Measurements from ENCODE around the gene MX2. TPM values are rescaled to one million over a fixed set of nuclear protein-coding genes. Genes with fewer than 3 reads are reported as not detected.

Gene MX2
- total and polyA plus RNA-seq, 2 of the 4 experiments (the other 2 are of a cell fraction): 0.53 to 0.54 TPM

GRCh38 chr21:41403331-41403730 is 41.5 kb downstream of the MX2 start:
- Histone ChIP-seq H4K20me1 (ENCODE audit: insufficient read depth, low read length) (no peaks in the 10 kb centered on the region), H2BK5ac (ENCODE audit: low read depth, low read length, poor library complexity, severe bottlenecking) (no peak overlapping the region), H4K91ac (ENCODE audit: insufficient read depth, low read depth, low read length) (no peak overlapping the region), H4K8ac (ENCODE audit: low read depth in 2 of 2, low read length in 2 of 2) (no peak overlapping the region), H3K14ac (replicated peaks; ENCODE audit: low read depth, low read length) (no peak overlapping the region), H4K5ac (ENCODE audit: low read depth, low read length) (no peak overlapping the region), H2BK15ac (ENCODE audit: low read depth, low read length) (no peak overlapping the region), H3K4me3 (ENCODE audit: insufficient read depth, low read depth, low read length) (no peak overlapping the region), H2AK5ac (ENCODE audit: low read depth, low read length) (no peak overlapping the region), H3K27me3 (ENCODE audit: control insufficient read depth, insufficient read depth, low read length) (peaks cover 1% of the 10 kb centered on the region; the same call in 1 of the 2 replicates), H2BK120ac (ENCODE audit: low read depth, low read length) (no peak overlapping the region), H3K9me3 (ENCODE audit: control insufficient read depth, insufficient read depth, low read length) (no peaks in the 10 kb centered on the region), H3K18ac (ENCODE audit: low read depth, low read length) (no peak overlapping the region), H3K9ac (ENCODE audit: low read depth, low read length) (no peak overlapping the region), H2AFZ (replicated peaks; ENCODE audit: low read length, poor library complexity) (no peak overlapping the region), H3K4me1 (ENCODE audit: control insufficient read depth, insufficient read depth, low read length) (no peaks in the 10 kb centered on the region), H2AK9ac (replicated peaks; ENCODE audit: low read depth, low read length, poor library complexity) (no peak overlapping the region), H3K4ac (ENCODE audit: low read depth, low read length) (no peak overlapping the region), H3K4me2 (ENCODE audit: low read depth, low read length) (no peak overlapping the region), H3K36me3 (ENCODE audit: control insufficient read depth, insufficient read depth, low read length) (no peaks in the 10 kb centered on the region), H3K27ac (ENCODE audit: insufficient read depth, low read length) (no peak overlapping the region), H3K9me1 (ENCODE audit: insufficient read depth, low read length) (no peaks in the 10 kb centered on the region), H3K79me1 (ENCODE audit: low read depth in 1 of 2, low read length in 2 of 2) (no peaks in the 10 kb centered on the region), H2BK20ac (ENCODE audit: low read depth, low read length) (no peak overlapping the region), H3K23ac (ENCODE audit: low read depth, low read length) (no peak overlapping the region), H3K56ac (ENCODE audit: extremely low read depth, insufficient read depth, low read length) (no peak overlapping the region)
- BruUV-seq (replicated peaks): no TSS peak
- TF ChIP-seq CEBPB (IDR thresholded peaks at IDR 0.05; ENCODE audit: low read depth, low read length): no peak
- no peak for TF ChIP-seq RFX5 (IDR thresholded peaks at IDR 0.05; ENCODE audit: low read depth, low read length)
- no peak for TF ChIP-seq RCOR1 (IDR thresholded peaks at IDR 0.05; ENCODE audit: insufficient replicate concordance, low read length)
- TF ChIP-seq BHLHE40 (IDR thresholded peaks at IDR 0.05; ENCODE audit: low read depth, low read length): no peak
- TF ChIP-seq, protein P1, sequence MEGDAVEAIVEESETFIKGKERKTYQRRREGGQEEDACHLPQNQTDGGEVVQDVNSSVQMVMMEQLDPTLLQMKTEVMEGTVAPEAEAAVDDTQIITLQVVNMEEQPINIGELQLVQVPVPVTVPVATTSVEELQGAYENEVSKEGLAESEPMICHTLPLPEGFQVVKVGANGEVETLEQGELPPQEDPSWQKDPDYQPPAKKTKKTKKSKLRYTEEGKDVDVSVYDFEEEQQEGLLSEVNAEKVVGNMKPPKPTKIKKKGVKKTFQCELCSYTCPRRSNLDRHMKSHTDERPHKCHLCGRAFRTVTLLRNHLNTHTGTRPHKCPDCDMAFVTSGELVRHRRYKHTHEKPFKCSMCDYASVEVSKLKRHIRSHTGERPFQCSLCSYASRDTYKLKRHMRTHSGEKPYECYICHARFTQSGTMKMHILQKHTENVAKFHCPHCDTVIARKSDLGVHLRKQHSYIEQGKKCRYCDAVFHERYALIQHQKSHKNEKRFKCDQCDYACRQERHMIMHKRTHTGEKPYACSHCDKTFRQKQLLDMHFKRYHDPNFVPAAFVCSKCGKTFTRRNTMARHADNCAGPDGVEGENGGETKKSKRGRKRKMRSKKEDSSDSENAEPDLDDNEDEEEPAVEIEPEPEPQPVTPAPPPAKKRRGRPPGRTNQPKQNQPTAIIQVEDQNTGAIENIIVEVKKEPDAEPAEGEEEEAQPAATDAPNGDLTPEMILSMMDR (conservative IDR thresholded peaks at IDR 0.05; ENCODE audit: low read depth, low read length): no peak
- TF ChIP-seq POLR2A (IDR thresholded peaks at IDR 0.05; ENCODE audit: low read depth, low read length): no peak
- no peak for TF ChIP-seq MAZ (IDR thresholded peaks at IDR 0.05; ENCODE audit: borderline replicate concordance, low read depth, low read length)
- no peak for TF ChIP-seq NFE2L2 (IDR thresholded peaks at IDR 0.05; ENCODE audit: low read depth, low read length)
- TF ChIP-seq, protein P2, sequence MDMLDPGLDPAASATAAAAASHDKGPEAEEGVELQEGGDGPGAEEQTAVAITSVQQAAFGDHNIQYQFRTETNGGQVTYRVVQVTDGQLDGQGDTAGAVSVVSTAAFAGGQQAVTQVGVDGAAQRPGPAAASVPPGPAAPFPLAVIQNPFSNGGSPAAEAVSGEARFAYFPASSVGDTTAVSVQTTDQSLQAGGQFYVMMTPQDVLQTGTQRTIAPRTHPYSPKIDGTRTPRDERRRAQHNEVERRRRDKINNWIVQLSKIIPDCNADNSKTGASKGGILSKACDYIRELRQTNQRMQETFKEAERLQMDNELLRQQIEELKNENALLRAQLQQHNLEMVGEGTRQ (IDR thresholded peaks at IDR 0.05; ENCODE audit: low read depth, low read length): no peak
- TF ChIP-seq, protein P3, sequence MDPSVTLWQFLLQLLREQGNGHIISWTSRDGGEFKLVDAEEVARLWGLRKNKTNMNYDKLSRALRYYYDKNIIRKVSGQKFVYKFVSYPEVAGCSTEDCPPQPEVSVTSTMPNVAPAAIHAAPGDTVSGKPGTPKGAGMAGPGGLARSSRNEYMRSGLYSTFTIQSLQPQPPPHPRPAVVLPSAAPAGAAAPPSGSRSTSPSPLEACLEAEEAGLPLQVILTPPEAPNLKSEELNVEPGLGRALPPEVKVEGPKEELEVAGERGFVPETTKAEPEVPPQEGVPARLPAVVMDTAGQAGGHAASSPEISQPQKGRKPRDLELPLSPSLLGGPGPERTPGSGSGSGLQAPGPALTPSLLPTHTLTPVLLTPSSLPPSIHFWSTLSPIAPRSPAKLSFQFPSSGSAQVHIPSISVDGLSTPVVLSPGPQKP (IDR thresholded peaks at IDR 0.05; ENCODE audit: borderline replicate concordance, low read depth, low read length): no peak
- no peak for TF ChIP-seq RAD21 (IDR thresholded peaks at IDR 0.05; ENCODE audit: low read length)
- TF ChIP-seq MXI1 (IDR thresholded peaks at IDR 0.05; ENCODE audit: borderline replicate concordance, low read depth, low read length): no peak
- ATAC-seq (ENCODE audit: low read depth) (no peak), DNase-seq (no peak)
- intact Hi-C loops (cut with micrococcal nuclease) (no loop called here), in situ Hi-C loops (cut with MboI; ENCODE audit: low sequenced_read_pairs) (loop anchor here (10.0 kb wide), 1 partner anchor 111 kb away; no protein-coding TSS in a partner anchor), dilution Hi-C loops (cut with HindIII; ENCODE audit: low sequenced_read_pairs, unreplicated experiment) (no loop called here)
- WGBS, 2 experiments (ENCODE audit: extremely low coverage in 2 of 2, insufficient read length in 1 of 2): 88% methylated on average over 2 of the region's 9 CpGs; no CpG with 5 or more reads in 1 of the 2 experiments
- CTCF ChIA-PET: no interaction called here
- POLR2A ChIA-PET (ENCODE audit: unreplicated experiment): no interaction called here
